Effector CD8-positive, alpha-beta T cell (primary cell): ENCODE data around the gene EPO.
"Not testable (repeated sequence)": the region's sequence is repeated elsewhere in the genome, so short reads cannot be mapped to it uniquely, and the experiment has no call there.

ENCODE experiments used
- DNase-seq: peaks from one replicate; lab custom pipeline; 2025; lab: John Stamatoyannopoulos, UW

The EPO gene

GRCh38 chr7:100682991-100683658 lies 37.1 kb upstream of the EPO start:
- DNase-seq, result no peak

GRCh38 chr7:100683659-100684533 lies 36.4 kb upstream of the EPO start:
- DNase-seq, result no peak

GRCh38 chr7:100684534-100685042 lies 35.7 kb upstream of the EPO start:
- no peak for DNase-seq

DNA sequence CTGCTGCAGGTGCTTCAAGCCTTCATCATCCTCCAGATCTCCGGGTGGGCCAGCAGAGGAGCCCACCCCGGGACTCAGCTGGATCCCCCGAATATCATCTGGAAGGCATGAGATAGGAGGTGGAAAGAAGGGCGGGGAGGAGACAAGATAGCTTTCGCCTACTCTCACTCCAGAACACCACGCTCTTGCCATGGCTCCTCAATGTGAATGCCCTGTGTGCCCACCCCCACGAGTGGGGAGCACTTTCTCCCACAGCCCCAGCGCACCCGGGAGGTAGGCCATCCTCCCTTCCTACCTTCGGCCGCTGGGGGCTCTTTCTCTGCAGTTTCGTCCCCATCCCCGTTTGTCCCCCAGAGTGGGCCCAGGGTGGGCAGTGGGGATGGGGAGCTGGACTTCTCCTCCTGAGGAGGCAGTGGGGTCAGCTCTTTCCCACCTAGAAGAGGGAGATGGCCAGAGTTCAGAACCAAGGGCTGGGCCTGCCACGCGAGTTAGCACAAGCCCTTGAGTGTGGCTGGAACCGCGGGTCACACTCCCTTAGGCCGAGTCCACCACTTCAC lies 35.1 kb upstream of the EPO start:
- no peak for DNase-seq

DNA sequence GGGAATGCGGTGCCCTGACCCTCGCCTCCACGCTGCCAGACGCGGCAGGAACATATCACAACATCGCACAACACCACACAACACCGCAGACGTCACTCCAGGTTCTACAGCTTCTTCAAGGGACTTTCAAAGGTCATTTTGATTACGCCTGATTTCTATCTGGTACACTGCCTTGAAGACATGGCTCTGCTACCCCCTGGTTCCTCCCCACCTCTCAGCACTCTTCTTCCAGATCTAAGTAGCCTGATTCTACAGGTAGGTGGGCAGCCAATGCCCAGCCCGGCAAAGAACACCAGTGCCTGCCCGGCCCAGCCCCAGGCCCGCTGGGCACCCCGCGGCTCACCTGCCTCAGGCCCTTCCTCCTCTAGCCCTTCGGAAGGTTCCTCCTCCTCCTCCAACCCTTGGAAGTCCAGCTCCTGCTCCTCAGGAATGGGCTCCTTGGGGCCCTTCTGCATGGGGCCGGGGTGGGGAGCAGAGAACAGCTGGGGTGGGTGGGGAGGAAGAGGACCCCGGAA lies 34.6 kb upstream of the EPO start:
- no peak for DNase-seq

- no peak for DNase-seq
Measured at GRCh38 chr7:100686201-100686821, 34.0 kb upstream of the EPO start.

DNA sequence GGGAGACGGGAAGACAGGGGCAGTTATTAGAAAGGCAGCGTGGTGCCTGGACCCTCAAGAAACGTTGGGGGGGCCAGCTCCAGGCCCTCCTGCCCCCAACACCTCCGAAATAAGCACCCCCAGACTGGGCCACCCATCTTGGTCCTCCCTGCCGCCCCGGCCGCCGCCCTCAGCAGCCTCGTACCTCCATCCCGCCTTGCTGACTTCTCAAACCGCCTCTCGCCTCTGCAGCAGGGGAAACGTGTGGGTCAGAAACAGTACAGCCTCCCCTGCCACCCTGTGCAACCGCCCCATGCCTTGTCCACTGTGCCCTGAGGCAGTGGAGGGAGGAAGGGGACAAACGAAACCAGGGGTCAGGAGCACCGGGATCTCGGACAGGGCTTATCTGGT lies 33.5 kb upstream of the EPO start:
- no peak for DNase-seq

DNA sequence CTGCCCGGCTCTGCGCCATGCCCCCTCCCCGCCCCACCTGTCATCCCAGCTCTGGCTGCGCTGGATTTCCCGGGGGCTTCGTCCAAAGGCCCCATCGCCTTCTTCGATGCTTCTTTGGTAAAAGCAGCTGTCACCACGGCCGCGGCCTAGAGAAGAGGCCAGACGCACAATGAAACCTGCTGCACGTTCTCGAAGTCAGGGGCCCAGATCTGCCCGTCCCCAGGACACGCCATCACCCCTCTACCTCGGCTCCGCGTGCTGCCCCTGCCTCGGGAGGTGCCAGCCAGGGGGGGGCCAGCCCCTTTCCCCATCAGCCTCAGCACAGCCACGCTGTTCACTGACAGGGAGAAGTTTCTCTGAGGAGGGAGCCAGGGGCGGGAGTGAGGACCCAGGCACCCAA lies 33.0 kb upstream of the EPO start:
- DNase-seq, result no peak

DNA sequence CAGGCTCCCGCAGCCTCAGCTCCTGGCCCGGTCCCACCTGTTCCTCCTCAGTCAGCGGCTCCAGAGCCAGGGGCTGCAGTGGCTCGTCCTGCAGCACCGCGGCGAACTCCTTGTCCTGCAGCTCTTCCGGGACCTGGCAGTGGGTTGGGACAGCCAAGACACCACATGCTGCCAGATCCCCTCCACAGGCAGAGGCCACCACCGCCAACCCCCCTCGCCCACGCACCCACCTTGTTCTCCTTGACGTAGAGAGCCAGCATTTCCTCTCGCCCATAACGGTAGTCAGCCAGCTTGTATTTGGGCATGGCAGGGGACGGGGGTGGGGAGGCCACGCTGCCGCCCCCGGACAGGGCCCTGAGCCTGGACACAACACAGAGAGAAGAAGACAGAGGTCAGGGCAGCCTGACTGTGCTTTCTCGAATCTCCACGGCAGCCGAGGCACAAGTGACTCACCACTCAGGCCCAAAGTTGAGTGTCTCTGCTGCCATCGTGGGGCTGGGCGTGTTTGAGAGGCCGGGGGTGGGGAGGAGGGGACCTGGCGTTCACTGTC lies 32.4 kb upstream of the EPO start:
- DNase-seq, result no peak

GRCh38 chr7:100688326-100688860 lies 31.9 kb upstream of the EPO start:
- DNase-seq, result no peak

DNA sequence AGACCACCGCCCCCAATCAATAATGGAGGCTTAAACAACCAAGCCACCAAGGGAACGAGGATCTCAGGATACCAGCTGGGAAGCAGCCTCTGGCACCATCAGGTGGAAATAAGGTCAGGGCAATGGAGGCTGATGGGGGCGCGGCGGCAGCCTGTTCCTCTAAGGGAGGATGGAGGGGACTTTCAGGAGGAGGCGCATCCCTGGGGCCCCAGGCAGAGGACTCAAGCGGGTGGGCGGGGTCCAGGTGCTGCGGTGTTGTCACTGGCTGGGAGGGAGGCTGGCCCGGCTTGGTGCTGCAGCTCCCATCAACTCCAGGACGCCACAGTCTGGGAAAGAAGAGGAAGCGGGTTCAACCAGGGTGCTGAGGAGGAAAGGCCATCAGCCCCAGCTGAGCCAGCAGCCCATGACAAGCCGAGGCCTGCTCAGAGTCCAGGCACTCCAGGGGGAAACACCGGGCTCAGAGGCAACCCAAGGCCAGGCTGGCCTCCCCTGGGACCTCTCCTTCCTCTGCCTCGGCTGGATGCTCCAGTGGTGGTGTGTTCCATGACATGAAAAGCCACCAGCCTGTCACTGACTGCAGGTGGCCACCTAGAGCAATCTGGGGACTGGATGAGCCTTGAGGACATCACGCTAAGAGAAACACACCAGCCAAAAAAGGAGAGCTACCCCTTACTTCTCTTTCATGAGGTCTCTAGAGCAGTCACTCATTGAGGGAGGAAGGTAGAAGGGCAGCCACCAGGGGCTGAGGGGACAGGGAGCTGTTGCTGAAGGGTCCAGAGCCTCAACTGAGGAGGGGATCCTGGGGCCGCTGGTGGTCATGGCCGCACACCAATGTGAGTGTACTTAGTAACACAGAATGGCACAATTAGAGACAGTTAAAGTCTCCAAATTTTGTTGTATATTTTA lies 30.8 kb upstream of the EPO start:
- DNase-seq, result no peak

GRCh38 chr7:100691676-100692577 lies 28.3 kb upstream of the EPO start:
- DNase-seq, result peak; percentile 69

GRCh38 chr7:100692578-100692961 lies 27.7 kb upstream of the EPO start:
- no peak for DNase-seq

GRCh38 chr7:100693312-100694097 lies 26.8 kb upstream of the EPO start:
- DNase-seq, result no peak

GRCh38 chr7:100694098-100694745 lies 26.0 kb upstream of the EPO start, which contains the start of gene GIGYF1:
GIGYF1 (minus strand) TSS chr7:100694250; CDS start chr7:100688238, 6,012 bp downstream.
- peak; percentile 63 for DNase-seq

DNA sequence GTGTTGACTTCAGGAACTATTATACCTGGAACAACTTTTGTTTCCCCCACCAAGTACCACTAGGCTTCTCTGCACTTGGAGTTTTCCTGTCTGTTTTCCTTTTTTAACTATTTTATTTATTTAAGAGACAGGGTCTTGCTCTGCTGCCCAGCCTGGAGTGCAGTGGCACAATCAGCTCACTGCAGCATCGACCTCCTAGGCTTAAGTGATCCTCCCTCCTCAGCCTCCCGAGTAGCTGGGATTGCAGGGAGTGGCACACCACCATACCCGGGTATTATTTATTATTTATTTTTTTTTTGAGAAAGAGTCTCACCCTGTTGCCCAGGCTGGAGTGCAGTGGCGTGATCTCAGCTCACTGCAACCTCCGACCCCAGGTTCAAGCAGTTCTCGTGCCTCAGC lies 24.1 kb upstream of the EPO start:
- DNase-seq, result no peak

GRCh38 chr7:100699018-100699417 lies 21.2 kb upstream of the EPO start:
- no peak for DNase-seq

- DNase-seq, result not testable (repeated sequence)
Measured at GRCh38 chr7:100701089-100701488, 19.2 kb upstream of the EPO start.
